ENCODE measurements around the gene CDC45. TPM values are rescaled to one million over a fixed set of nuclear protein-coding genes. Genes with fewer than 3 reads are reported as not detected.

CDC45 gene
- total RNA-seq, 1 donor from 2014 or later = not detected

DNA sequence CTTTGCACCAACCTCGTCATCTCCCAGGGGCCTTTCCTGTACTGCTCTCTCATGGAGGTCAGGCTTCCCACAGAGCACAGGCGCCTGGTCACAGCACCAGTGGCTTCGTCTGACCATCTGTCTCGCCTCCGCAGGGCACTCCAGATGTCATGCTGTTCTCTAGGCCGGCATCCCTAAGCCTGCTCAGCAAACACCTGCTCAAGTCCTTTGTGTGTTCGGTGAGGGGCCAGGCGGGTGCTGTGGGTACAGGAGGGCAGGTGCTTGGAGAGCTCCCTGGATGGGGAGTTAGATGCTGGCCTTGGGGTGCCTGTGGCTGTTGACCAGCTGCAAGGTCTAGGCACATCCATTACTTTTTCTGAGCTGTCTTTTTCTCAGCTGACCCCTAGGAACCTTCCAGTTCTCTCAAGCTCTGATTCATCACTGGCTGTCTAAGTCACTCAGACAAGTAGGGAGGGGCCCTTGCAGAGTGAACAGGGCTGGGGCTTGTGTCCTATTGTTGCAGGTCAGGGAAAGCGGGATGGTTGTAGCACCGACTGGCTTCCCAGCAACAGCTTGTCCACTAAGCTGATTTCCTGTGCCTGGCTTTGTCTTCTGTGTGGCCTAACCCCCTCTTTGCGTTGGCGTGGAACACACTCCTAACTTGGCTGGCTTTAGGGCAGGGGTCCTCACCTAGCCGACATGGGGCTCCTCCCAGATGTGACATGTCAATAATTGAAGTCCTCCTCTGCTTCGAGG lies 35.3 kb downstream of the CDC45 start:
- peak; percentile 84 for DNase-seq (ENCODE audit: low spot score)

DNA sequence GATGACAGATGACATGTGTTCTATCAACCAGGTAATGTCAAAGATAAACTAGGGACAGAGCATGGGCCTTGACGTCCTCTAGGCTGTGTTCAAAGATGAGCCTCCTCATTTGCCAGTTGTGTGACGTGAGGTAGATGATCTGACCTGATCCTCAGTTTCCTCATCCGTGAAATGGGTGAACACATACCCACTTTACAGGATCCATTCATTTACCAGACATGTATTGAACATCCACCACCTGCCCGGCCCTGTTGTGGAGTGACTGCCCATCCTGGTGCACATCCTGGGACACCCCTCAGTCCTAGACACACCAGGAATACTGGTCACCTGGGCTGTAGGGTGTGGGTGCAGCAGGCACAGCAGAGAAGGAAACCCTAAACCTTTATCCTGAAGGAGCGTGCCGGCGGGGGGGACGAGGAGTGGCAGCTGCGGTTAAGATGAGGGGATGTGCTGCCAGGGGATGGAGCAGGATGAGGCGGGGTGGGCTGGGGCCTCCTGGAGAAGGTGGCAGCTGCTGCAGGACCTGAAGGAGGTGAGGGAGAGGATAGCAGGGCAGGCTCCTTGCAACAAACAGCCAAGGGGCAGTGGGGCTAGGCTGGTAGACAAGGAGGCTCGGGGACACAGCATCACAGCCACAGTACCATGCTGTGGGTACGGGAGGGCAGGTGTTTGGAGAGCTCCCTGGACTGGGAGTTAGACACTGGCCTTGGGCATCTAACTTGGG lies 36.1 kb downstream of the CDC45 start:
- DNase-seq (ENCODE audit: low spot score) = peak; percentile 71

DNA sequence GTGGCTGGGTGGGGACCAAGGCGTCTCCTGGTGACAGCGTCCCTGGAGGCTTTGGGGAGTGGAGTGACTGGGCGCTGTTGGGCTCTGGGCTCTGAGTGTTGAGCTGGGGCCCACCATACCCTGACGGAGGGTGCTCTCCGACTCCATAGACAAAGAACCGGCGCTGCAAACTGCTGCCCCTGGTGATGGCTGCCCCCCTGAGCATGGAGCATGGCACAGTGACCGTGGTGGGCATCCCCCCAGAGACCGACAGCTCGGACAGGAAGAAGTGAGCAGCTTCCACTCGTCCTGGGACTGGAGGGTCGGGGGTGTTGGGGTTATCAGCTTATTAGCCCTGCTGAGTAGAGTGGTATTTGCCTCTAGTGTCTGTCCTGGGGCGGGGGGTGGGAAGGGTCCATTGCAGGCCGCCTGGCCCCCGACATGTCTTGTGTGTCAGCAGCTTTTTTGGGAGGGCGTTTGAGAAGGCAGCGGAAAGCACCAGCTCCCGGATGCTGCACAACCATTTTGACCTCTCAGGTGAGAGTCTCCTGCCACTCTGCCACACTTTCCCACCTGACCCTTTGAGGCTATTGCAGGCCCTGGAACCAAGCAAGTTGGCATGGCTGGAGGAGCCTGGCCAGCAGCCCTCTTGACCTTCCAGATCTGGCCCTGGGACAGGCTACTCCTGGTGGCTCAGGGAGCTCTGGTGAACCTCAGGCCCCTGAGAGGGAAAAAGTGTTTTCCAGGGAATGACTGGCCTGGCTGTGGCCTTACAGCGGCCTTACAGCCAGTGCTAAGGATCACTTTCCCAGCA lies 36.9 kb downstream of the CDC45 start:
- peak; percentile 82 for DNase-seq (ENCODE audit: low spot score)

DNA sequence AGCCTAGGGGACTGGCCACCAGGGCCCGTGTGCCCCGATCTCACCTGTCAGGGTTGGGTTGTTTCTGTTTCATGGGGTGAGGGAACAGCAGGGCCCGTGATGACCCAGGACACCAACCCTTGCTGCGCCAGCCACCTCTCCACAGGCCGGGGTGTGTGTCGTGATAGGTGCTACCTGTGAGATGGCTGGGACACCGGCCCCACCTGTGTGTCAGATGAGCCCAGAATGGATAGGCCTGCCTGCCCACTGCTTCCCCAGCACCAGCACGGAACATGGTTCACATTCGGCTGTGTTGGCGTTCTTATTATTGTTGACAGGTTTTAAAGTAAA lies 37.4 kb downstream of the CDC45 start:
- DNase-seq (ENCODE audit: low spot score) = peak; percentile 78

DNA sequence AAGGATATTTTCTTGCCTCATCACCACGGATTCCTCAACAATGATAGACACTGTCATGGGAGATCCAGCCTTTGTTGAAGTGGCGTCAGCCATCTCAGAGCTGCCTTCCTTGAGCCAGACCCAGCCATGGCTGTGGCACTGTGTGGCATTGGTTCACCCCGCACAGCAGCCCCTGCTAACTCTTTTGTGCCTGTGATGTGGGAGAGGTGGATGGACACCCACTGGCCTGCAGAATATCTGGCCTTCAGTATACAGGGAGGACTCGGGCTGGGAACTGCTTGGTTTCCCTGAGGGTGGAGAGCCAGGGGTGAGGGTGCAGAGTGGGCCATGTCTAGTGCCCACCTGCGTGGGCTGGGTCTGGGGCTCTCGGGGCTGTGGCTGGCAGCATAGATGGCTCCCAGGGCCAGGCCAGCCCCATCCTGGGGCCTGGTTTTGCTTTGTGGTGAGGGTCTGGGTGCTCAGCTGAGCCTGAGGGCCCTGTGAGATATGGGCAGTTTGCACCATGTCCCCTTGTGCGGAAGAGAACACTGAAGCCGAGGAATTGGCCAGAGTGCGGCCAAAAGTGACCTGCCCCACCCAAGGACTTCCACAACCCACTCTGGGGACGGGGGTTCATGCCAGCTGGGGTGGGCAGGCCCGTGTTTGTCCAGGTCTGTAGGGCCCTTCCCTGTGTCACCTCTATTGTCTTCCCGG lies 38.3 kb downstream of the CDC45 start:
- DNase-seq (ENCODE audit: low spot score) = peak; percentile 43

DNA sequence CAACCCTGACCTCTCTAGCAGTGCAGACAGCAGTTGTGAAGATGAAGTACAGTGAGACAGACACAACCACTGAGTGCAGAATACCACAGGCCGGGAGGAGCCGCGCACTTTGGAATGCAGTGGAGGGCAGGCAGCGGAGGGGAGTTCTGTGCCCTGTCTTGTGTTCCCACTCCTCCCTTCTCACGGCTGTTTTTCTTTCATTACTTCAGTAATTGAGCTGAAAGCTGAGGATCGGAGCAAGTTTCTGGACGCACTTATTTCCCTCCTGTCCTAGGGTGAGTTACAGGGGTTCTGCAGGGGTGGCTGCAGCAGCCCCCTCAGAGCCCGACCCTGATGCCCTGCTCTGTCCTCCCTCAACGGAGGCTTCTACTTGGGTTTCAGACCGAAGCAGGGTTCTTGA lies 38.9 kb downstream of the CDC45 start:
- no peak for DNase-seq (ENCODE audit: low spot score)

DNA sequence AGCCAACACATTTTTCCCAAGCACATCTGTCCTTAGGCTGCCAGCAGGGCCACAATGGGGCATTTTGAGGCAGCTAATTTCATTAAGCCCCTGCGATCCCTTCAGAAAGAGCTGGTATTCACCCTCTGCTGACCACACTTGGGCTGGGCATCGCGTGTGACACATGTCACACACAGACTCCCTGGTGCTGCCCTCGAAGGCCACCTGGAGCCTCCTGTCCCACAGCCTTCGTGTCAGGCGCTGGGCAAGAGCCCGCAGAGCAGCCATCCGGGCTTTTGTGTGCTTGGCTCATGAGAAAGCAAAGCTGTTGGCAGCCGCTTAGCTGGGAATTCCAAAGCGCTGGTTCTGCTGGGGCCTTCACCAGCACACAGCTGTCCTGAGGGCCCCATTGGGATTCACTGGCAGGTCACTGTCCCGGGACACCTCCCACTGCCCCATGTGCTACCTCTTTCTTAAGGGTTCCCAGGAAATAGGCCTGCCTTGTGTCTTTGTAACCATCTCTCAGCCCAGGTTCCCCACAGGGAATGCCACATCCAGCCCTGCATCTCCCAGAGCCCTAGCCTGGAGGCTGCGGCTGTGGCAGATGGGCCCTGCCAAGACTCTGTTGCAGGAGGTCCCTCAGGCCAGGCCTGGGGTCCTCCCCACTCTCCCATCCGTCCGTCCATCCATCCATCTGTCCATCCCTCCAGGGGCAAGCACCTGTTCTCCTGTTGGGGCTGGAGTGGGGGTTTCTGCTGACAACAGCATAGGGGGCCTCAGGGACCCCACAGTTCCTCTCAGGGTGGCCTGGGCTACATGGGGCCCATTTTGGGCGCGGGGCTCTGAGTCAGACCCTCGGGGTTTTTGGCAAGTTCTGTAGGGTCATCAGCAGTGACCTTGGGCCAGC lies 39.6 kb downstream of the CDC45 start:
- peak; percentile 88 for DNase-seq (ENCODE audit: low spot score)

DNA sequence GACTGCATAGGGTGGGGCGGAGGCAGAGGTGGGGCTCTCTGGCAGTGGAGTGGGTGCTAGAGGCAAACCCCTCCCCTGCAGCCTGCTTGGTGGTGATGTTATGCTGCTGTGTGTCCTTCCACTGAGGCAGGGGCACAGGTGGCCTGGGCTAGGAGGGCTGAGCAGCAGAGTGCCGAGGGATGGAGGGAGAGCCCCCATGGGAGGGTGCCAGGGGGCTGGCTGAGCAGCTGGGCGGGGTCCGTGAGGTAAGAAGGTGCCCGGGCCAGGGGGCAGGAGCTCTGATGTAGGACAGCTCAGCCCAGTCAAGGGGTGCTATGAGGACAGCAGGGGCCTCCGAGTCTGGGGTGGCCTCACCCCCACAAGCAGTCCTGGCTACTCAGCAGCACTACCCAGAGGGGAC lies 40.3 kb downstream of the CDC45 start:
- peak; percentile 76 for DNase-seq (ENCODE audit: low spot score)

DNA sequence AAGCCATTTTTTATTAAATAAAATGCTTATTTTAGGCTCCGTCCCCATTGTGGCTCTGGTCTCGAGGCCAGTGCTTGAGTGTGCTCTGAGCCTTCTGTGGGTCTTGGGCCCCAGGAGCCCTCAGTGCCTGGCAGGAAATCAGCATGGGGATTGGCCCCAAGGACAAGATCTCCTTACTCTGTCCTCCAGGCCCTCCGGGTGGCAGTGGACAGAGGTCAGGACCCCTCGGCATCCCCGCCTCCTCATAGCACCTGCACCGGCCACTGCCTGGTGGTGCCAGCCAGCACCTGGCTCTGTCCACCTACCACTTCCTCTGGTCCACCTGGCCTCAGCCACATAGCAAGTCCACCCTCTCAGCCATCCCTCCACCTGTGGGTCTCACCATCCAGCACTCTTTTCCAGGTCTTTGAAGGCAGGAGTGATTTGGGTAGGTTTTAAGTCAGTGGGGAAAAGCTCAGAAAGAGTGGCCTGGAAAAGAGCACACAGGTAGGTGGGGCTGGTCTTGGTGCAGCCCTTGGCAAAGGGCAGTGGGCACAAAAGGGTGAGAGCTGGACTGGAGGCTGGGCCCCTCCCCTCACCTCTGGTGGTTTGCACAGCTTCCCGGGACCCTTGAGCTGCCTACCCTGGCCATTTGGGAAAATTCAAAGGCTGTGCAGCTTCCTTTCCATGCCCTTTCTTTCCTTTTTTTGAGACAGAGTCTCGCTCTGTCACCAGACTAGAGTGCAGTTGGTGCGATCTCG lies 41.0 kb downstream of the CDC45 start:
- DNase-seq (ENCODE audit: low spot score) = peak; percentile 65

DNA sequence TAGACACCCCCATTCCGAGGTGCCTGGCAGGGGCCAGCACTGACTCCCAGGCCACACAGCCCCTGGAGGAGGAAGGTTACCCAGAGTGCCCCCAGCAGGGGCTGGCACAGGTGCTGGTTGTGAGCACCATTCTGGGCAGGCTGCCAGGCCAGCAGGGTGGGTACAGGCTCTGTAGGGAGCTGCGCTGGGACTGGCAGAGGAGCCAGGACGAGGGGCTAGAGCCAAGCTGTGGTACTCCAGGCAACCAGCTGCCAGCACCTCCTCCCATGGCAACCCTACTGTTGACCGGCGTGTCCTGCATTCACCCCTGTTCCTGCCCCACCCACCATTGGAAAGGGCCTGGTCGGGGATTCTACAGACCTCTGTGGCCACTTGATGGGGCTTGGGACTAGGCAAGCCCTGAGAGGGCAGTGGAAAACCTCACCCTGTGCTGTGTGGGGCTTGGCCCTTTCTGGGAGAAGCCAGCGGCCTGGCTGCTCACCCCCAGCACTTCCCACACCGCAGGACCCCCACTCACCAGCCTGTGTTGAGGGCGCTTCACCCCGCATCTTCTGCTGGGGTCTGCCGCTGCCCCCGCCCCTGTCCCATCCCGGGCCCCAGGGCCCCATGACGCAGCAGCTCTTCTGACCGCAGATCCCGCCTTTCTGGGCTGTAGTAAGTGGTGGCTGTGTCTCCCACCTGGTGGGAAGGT lies 42.6 kb downstream of the CDC45 start:
- DNase-seq (ENCODE audit: low spot score) = peak; percentile 72

DNA sequence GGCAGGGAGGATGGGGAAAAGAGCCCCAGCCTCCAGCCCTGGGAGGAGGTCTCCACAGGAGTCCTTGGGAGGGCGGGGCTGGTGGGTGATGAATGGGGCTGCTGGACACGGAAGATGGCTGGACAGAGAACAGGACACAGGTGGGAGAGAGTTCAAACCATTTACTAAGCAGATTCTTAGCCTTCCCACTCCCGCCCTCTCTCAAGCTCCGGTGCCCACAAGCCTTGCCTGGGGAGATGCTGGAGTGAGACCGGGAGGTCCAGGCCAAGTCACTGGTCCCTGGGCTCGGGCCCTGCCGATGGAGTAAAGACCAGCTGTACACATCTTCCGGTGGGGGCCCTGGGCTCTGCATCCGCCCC lies 43.1 kb downstream of the CDC45 start:
- peak; percentile 82 for DNase-seq (ENCODE audit: low spot score)

DNA sequence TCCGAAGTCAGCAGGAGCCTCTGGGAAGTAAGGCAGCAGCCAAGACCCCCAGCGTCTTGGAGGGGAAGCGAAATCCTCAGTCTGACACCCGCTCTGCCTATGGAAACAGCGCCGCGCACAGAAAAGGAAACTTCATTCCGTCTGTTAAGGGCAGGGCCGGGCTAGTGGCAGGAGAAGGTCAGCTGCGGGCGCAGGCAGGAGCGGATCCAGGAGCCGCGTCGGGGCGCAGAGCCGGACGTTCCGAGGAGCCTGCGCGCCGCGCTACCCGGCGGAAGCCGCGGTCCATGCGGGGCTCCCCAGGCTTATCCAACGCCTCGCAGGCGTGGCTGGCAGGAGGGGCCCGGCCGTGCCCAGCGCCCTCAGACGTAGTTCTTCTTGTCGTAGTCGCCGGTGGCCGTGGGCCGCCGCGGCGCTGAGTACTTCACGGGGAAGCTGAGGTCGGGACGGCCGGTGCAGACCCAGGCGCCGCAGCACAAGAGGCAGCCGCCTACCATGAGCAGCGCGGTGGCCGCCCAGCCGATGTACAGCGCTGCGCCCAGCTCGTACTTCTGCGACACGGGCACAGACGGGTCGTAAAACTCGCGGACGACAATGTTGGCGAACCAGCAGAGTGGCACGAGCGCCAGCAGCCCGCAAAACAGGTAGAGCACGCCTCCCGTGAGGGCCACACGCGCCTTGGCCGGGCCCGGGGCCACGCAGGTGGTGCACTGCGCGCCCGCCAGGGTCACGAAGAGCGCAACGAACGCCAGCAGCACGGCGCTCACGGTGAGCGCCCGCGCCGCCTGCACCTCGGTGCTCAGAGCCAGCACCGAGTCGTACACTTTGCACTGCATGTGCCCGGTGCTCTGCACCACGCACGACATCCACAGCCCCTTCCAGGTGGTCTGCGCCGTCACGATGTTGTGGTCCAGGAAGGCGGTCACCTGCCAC lies 43.8 kb downstream of the CDC45 start:
- peak; percentile 78 for DNase-seq (ENCODE audit: low spot score)

DNA sequence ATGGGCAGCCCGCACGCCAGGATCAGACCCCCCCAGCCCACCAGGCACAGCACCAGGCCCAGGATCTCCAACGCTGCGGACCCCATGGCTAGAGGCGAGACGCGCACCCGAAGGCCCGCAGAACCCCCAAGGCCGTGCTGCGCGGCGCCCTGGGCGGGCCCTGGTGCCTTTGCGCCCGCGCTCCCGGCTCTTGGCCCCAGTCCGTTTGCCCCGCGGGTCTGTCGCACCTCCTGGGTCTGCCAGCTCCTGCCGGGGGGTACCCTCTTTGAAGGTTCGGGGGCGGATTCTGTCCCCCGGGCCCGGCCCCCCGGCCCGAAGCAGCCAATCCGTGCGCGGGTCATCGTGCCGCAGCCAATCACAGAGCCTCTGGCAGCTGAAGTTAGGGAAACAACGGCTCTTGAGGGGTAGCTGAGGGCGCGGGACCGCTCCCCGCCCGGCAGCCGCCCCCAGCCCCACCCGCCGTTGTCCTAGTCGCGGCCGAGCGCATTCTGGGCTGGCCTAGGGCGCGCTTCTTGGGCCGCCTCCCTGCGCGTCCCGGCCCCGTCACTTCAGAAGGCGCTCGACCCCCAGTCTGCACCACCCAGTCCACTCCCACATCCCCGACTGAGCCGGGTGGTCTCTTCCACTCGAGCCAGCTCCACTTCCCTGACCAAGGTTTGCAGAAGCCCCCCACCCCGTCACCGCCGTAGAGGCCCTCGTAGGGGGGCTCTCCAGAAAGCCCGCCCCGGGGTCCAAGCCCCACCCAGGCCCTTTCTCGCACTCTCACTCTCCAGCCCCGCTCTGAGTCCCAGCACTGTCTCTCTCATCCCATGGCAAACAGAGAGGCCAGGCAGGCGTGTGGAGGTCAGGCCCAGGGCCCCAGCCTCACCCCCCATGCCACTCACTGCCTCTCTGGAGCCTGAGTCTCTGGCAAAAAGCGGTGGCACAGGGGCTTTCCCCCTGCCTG lies 44.7 kb downstream of the CDC45 start, which contains the start of gene CLDN5:
TSS of gene CLDN5 (minus strand) at position 241 of the 946 bp plus-strand sequence. CDS start at position 86, 155 bp downstream.
- peak; percentile 90 for DNase-seq (ENCODE audit: low spot score)

DNA sequence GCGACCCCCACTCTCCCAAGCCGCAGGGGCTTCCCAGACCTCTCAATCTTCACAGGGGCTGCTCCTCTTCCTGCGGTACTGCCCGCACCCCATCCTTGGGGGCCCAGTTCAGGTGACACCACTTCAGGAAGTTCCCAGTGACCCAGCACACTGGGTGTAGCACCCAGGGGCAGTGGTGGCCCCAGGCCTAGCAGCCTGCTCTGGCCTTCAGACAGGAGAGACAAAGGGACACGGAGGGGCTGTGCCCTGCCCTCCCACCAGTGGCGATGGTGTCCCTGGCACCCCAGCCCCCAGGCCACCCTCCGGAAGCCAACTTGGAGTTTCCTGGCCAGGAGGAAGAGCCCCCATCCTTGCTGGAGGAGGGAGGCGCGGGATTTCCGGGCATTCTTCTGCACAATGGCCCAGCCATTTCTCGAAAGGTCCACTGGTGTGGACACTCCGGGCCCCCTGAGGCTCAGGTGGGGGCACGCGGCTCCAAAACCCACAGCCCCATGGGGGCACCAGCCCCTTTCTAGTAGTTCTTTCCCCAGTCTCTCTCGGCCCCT lies 45.5 kb downstream of the CDC45 start:
- peak; percentile 81 for DNase-seq (ENCODE audit: low spot score)

DNA sequence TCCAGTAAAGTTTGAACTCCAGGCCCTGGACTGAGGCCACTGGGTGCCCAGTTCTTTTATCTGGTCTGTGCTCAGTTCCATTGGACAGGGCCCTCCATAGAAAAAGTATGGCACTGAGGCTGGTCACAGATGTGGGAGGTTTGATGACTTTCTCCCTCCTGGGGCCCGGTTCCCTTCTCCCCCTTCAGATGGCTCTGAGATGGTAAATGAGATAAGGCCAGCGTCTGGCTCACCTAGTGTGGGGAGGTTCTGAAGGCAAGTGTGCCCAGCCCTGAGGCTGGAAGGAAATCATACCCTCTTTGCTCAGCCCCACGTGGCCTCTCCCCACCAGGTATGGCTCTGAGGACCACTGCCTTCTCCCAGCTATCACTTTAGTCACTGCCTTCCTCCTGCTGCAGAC lies 45.9 kb downstream of the CDC45 start:
- peak; percentile 39 for DNase-seq (ENCODE audit: low spot score)

DNA sequence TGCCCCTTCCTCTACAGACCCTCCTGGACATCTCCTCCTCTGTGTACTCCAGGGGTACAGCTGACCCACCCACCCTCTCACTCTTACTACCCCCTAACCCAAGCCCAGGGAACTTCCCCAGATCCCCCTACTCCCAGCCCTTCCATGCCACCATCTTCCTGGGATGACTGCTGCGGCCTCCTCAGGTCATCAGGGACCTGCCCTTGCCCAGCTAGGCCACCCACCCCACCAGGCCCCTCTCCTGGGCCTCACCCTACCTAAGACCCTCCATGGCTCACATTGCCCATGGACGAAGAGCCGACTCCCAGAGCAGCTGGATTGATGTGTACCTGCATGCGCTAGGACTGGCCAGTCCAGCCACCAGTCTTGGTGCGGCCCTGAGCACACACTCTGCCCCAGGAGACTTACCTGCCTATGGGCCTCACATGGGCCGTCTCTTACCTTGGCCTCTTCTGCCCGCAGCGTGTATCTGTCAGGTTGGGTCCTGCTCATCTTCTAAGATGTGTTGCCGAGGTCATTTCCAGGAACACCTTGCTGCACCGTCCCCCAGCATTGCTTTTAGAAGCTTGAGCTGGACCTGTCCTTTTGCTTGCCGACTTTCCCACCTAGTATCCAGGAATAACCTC lies 46.5 kb downstream of the CDC45 start:
- DNase-seq (ENCODE audit: low spot score) = peak; percentile 55

All from mesenteric fat pad (tissue), 1 donor.